IMR-90 (cell line): ENCODE data around the gene NLRC3. TPM values are rescaled to one million over a fixed set of nuclear protein-coding genes. Genes with fewer than 3 reads are reported as not detected.

Experiments used
- ATAC-seq: fragments of 200-7000 bp; cut with Tn5 transposase; 2 replicates; pipeline ENCODE4 v1.9.1; 2020; ENCODE audit warnings: low read depth, mild to moderate bottlenecking, moderate library complexity
- BruUV-seq: library from RNA; stranded (reverse); fragments of 400-500 nt; replicated peaks from 2 replicates; lab custom pipeline; 2021; lab: Mats Ljungman, UMichigan
- CTCF ChIA-PET: fragments of 300-600 bp; formaldehyde crosslinking; extraction: SDS; loops from one replicate; lab custom pipeline; 2021; ENCODE audit warnings: antibody characterized with exemption; lab: Yijun Ruan, JAX
- POLR2A ChIA-PET: fragments of 300-600 bp; sonication (Branson Sonifier 250); formaldehyde crosslinking; loops from one replicate; lab custom pipeline; 2022; ENCODE audit warnings: antibody characterized with exemption; ENCODE audit not compliant: unreplicated experiment; lab: Charles Lee
- DNase-seq: peaks from one replicate; pipeline ENCODE4 v3.0.0; 2013
- H2AFZ ChIP-seq: replicated peaks from 2 replicates; pipeline ENCODE3; 2013; ENCODE audit warnings: low read length, mild to moderate bottlenecking; ENCODE audit not compliant: poor library complexity
- H2AK5ac ChIP-seq: 2 replicates; pipeline ENCODE4 v1.6.1; 2013; ENCODE audit warnings: low read depth, low read length, inconsistent platforms
- H2AK9ac ChIP-seq: replicated peaks from 2 replicates; pipeline ENCODE3; 2013; ENCODE audit warnings: mild to moderate bottlenecking, low read depth, low read length, moderate library complexity; ENCODE audit not compliant: poor library complexity
- H2BK120ac ChIP-seq: 2 replicates; pipeline ENCODE4 v1.6.1; 2013; ENCODE audit warnings: low read depth, low read length, inconsistent platforms
- H2BK15ac ChIP-seq: 3 replicates; pipeline ENCODE4 v1.6.1; 2013; ENCODE audit warnings: low read depth, low read length, inconsistent platforms
- H2BK20ac ChIP-seq: 2 replicates; pipeline ENCODE4 v1.6.1; 2013; ENCODE audit warnings: low read depth, mild to moderate bottlenecking, inconsistent platforms, low read length, moderate library complexity
- H2BK5ac ChIP-seq: 2 replicates; pipeline ENCODE4 v1.6.1; 2013; ENCODE audit warnings: mild to moderate bottlenecking, low read depth, low read length, inconsistent platforms; ENCODE audit not compliant: poor library complexity, severe bottlenecking
- H3K14ac ChIP-seq: replicated peaks from 2 replicates; pipeline ENCODE4 v1.6.1; 2013; ENCODE audit warnings: low read depth, low read length, inconsistent platforms
- H3K18ac ChIP-seq: 2 replicates; pipeline ENCODE4 v1.6.1; 2013; ENCODE audit warnings: low read depth, low read length, control low read depth
- H3K23ac ChIP-seq: 2 replicates; pipeline ENCODE4 v1.6.1; 2013; ENCODE audit warnings: low read depth, low read length, inconsistent platforms
- H3K27ac ChIP-seq: 2 replicates; pipeline ENCODE4 v1.5.1; 2013; ENCODE audit warnings: mild to moderate bottlenecking, control low read depth, low read length; ENCODE audit not compliant: insufficient read depth
- H3K27me3 ChIP-seq: 2 replicates; pipeline ENCODE4 v1.6.1; 2013; ENCODE audit warnings: low read length; ENCODE audit not compliant: control insufficient read depth, insufficient read depth
- H3K36me3 ChIP-seq: 2 replicates; pipeline ENCODE4 v1.6.1; 2013; ENCODE audit warnings: low read length, mixed read lengths; ENCODE audit not compliant: control insufficient read depth, insufficient read depth
- H3K4ac ChIP-seq: 2 replicates; pipeline ENCODE4 v1.6.1; 2013; ENCODE audit warnings: low read depth, low read length, inconsistent platforms
- H3K4me1 ChIP-seq: 2 replicates; pipeline ENCODE4 v1.6.1; 2013; ENCODE audit warnings: low read length, mixed read lengths; ENCODE audit not compliant: control insufficient read depth, insufficient read depth
- H3K4me2 ChIP-seq: 2 replicates; pipeline ENCODE4 v1.6.1; 2013; ENCODE audit warnings: low read depth, mild to moderate bottlenecking, control low read depth, low read length, moderate library complexity
- H3K4me3 ChIP-seq: 2 replicates; pipeline ENCODE4 v1.5.1; 2013; ENCODE audit warnings: low read depth, mild to moderate bottlenecking, control low read depth, low read length, moderate library complexity; ENCODE audit not compliant: insufficient read depth
- H3K56ac ChIP-seq: 2 replicates; pipeline ENCODE4 v1.6.1; 2013; ENCODE audit warnings: low read length, inconsistent platforms; ENCODE audit not compliant: insufficient read depth; ENCODE audit errors: extremely low read depth
- H3K79me1 ChIP-seq, 2 experiments: 2 replicates each; pipeline ENCODE4 v1.6.1; 2013; ENCODE audit warnings: low read length in 2 of 2, inconsistent platforms in 1 of 2, low read depth in 1 of 2
- H3K9ac ChIP-seq: 2 replicates; pipeline ENCODE4 v1.6.1; 2013; ENCODE audit warnings: low read depth, low read length, control low read depth
- H3K9me1 ChIP-seq: 2 replicates; pipeline ENCODE4 v1.6.1; 2013; ENCODE audit warnings: low read length, inconsistent platforms; ENCODE audit not compliant: insufficient read depth
- H3K9me3 ChIP-seq: 2 replicates; pipeline ENCODE4 v1.6.1; 2013; ENCODE audit warnings: low read length; ENCODE audit not compliant: control insufficient read depth, insufficient read depth
- H4K20me1 ChIP-seq: 2 replicates; pipeline ENCODE4 v1.6.1; 2013; ENCODE audit warnings: low read length, inconsistent platforms; ENCODE audit not compliant: insufficient read depth
- H4K5ac ChIP-seq: 2 replicates; pipeline ENCODE4 v1.6.1; 2013; ENCODE audit warnings: mild to moderate bottlenecking, low read depth, low read length, control low read depth
- H4K8ac ChIP-seq, 2 experiments: 2 replicates each; pipeline ENCODE4 v1.6.1; 2013; ENCODE audit warnings: low read depth in 2 of 2, low read length in 2 of 2, control low read depth in 1 of 2, inconsistent platforms in 1 of 2
- H4K91ac ChIP-seq: 2 replicates; pipeline ENCODE4 v1.6.1; 2013; ENCODE audit warnings: low read depth, low read length, inconsistent platforms; ENCODE audit not compliant: insufficient read depth
- BHLHE40 ChIP-seq: fragments of 150-350 bp; IDR thresholded peaks from 2 replicates; pipeline ENCODE4 v1.6.1; 2016; ENCODE audit warnings: mild to moderate bottlenecking, low read depth, low read length
- CEBPB ChIP-seq: IDR thresholded peaks from 2 replicates; pipeline ENCODE4 v1.6.1; 2012; ENCODE audit warnings: low read depth, low read length, improper control_type of control experiment
- CHD1 ChIP-seq: IDR thresholded peaks from 2 replicates; pipeline ENCODE4 v1.6.1; 2012; ENCODE audit warnings: low read depth, low read length, improper control_type of control experiment
- CTCF ChIP-seq: conservative IDR thresholded peaks from 2 replicates; pipeline ENCODE4 v1.5.1; 2012; ENCODE audit warnings: mild to moderate bottlenecking, low read depth, low read length, improper control_type of control experiment
- FOS ChIP-seq: fragments of 150-350 bp; IDR thresholded peaks from 2 replicates; pipeline ENCODE4 v1.6.1; 2016; ENCODE audit warnings: low read depth, low read length
- MAFK ChIP-seq: IDR thresholded peaks from 2 replicates; pipeline ENCODE4 v1.6.1; 2012; ENCODE audit warnings: low read depth, low read length, improper control_type of control experiment
- MAZ ChIP-seq: IDR thresholded peaks from 2 replicates; pipeline ENCODE4 v1.6.1; 2012; ENCODE audit warnings: low read depth, mild to moderate bottlenecking, low read length, improper control_type of control experiment, moderate library complexity, borderline replicate concordance
- MXI1 ChIP-seq: IDR thresholded peaks from 2 replicates; pipeline ENCODE4 v1.6.1; 2012; ENCODE audit warnings: low read depth, mild to moderate bottlenecking, low read length, moderate library complexity, borderline replicate concordance
- NFE2L2 ChIP-seq: fragments of 150-350 bp; IDR thresholded peaks from 2 replicates; pipeline ENCODE4 v1.6.1; 2016; ENCODE audit warnings: low read depth, mild to moderate bottlenecking, low read length
- RFX5 ChIP-seq: IDR thresholded peaks from 2 replicates; pipeline ENCODE4 v1.8.0; 2012; ENCODE audit warnings: low read depth, mild to moderate bottlenecking, low read length, moderate library complexity
- WGBS, 2 experiments: methylation state at CpG; one replicate each; pipeline versions ENCODE4 v1.1.5 to v1.1.7; 2013; ENCODE audit warnings: missing lambda C conversion rate in 2 of 2; ENCODE audit not compliant: insufficient read length in 1 of 2; ENCODE audit errors: extremely low coverage in 2 of 2; 5-methylcytosine and 5-hydroxymethylcytosine counted together
- dilution Hi-C: fragments of 300-500 bp; cut with HindIII; formaldehyde crosslinking; loops from one replicate; pipeline ENCODE4 v1.14.3; 2018; ENCODE audit warnings: low sequenced_read_pairs; ENCODE audit not compliant: unreplicated experiment
- in situ Hi-C: fragments of 300-500 bp; cut with MboI; formaldehyde crosslinking; loops from 3 replicates; pipeline ENCODE4 v1.14.3; 2019; ENCODE audit warnings: low sequenced_read_pairs, inconsistent platforms, mixed read lengths
- intact Hi-C: fragments of 100-400 bp; cut with micrococcal nuclease; formaldehyde crosslinking; loops from 2 replicates; pipeline ENCODE4 v1.10.0; 2022
- polyA plus RNA-seq, 3 experiments: library from polyadenylated mRNA; depleted of rRNA; stranded (reverse); fragments of >200 nt; gene quantifications; 2 replicates each; pipeline ENCODE4 v1.2.3, GENCODE V29; 2012; ENCODE audit warnings: low replicate concordance in 1 of 3
- total RNA-seq: library from RNA; depleted of rRNA; stranded (reverse); fragments of >200 nt; gene quantifications from 2 replicates; pipeline ENCODE4 v1.2.3, GENCODE V29; 2012

NLRC3 gene
- total and polyA plus RNA-seq, 2 of the 4 experiments (the other 2 are of a cell fraction), result not detected

GRCh38 chr16:3570420-3571062 lies 6.7 kb downstream of the NLRC3 start:
- in situ Hi-C loops (no loop called here), dilution Hi-C loops (no loop called here), intact Hi-C loops (no loop called here)
- Histone ChIP-seq H3K9me1 (no peaks in the 10 kb centered on the region), H3K18ac (no peak overlapping the region), H2BK15ac (no peak overlapping the region), H3K27me3 (peaks cover 4% of the 10 kb centered on the region; the same call in 1 of the 2 replicates), H3K27ac (no peak overlapping the region), H3K4ac (no peak overlapping the region), H2AK9ac (no peak overlapping the region), H3K36me3 (no peaks in the 10 kb centered on the region), H4K8ac (no peak overlapping the region), H2BK5ac (no peak overlapping the region), H3K23ac (no peak overlapping the region), H3K9ac (no peak overlapping the region), H3K4me2 (no peak overlapping the region), H2BK20ac (no peak overlapping the region), H3K9me3 (peaks cover 7% of the 10 kb centered on the region), H2AFZ (peak overlapping the region; percentile 26), H4K91ac (no peak overlapping the region), H3K14ac (no peak overlapping the region), H2AK5ac (no peak overlapping the region), H3K4me1 (no peaks in the 10 kb centered on the region), H3K56ac (no peak overlapping the region), H2BK120ac (no peak overlapping the region), H3K4me3 (no peak overlapping the region), H3K79me1 (no peaks in the 10 kb centered on the region), H4K20me1 (no peaks in the 10 kb centered on the region), H4K5ac (no peak overlapping the region)
- CTCF ChIA-PET, result no interaction called here
- TF ChIP-seq MAZ (no peak), CHD1 (no peak), CEBPB (no peak), MXI1 (no peak), BHLHE40 (no peak), RFX5 (no peak), MAFK (no peak), FOS (no peak), NFE2L2 (no peak), CTCF (no peak)
- 81% methylated on average over 3 of the region's 4 CpGs; no CpG with 5 or more reads in 1 of the 2 experiments for WGBS, 2 experiments
- DNase-seq (no peak), ATAC-seq (no peak)
- POLR2A ChIA-PET, result no interaction called here
- BruUV-seq, result no TSS peak
